T47D (cell line): Measurements from ENCODE around the gene PGRMC2.
A peak's percentile ranks its signal among the peaks of the same experiment; 100 is the strongest.

Experiments
- DNase-seq, 2 experiments: peaks; one replicate each; pipeline versions ENCODE4 v3.0.0 to v3.0.0-alpha.2; 2011 to 2012; ENCODE audit warnings: low read depth in 1 of 2, low spot score in 1 of 2
- JUND ChIP-seq: IDR thresholded peaks from 2 replicates; pipeline ENCODE4 v1.6.1; 2012; ENCODE audit warnings: low read depth
- in situ Hi-C: cut with HindIII; loops from 2 replicates; pipeline ENCODE4 v1.10.0; 2016; ENCODE audit warnings: low sequenced_read_pairs, low pct_unique_long_range_greater_than_20kb

PGRMC2 gene

DNA sequence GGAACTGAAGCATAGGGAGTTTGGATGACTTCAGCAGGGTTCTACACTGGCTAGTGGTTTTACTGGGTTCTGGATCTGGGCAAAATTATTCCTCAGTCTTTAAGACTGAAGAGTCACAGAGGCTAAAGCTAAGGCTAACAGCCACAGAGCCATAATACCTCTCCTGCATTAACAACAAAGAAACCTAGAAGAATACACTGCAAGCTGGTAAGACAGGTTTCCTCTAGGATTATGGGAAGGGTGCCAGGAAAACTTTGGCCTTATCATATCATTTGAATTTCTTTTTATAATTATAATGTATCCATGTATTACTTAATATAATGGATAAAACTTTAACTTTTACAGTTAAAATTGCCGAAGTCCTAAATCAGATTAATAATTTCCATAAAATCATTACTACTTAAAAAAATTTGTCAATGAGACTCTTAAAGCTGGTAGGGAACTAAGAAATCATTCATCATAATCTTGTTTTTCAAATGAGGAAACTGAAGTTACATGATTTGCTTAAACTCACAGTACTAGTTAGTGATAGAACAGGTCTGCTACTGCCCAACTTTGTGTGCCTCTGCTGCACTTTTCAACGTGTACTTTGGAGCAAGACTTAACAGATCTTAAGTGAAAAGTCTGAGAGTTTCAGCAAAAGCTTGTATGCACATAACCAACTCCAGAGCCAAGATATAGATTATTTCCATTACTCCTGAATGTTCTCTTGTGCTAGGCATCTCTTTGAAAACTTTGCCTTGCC, 24.2 kb upstream of the PGRMC2 start:
- no peak for TF ChIP-seq JUND
- peak in 1 of 2 experiments; percentile 26 for DNase-seq
- in situ Hi-C loops: no loop called here

- in situ Hi-C loops: no loop called here
- TF ChIP-seq JUND: no peak
- no peak for DNase-seq
Observed at GRCh38 chr4:128310266-128310697, 22.7 kb upstream of the PGRMC2 start.

GRCh38 chr4:128309585-128309984, 22.0 kb upstream of the PGRMC2 start:
- no peak for DNase-seq
- no peak for TF ChIP-seq JUND
- in situ Hi-C loops: no loop called here

GRCh38 chr4:128308986-128309385, 21.4 kb upstream of the PGRMC2 start:
- TF ChIP-seq JUND: no peak
- no peak for DNase-seq
- in situ Hi-C loops: no loop called here

DNA sequence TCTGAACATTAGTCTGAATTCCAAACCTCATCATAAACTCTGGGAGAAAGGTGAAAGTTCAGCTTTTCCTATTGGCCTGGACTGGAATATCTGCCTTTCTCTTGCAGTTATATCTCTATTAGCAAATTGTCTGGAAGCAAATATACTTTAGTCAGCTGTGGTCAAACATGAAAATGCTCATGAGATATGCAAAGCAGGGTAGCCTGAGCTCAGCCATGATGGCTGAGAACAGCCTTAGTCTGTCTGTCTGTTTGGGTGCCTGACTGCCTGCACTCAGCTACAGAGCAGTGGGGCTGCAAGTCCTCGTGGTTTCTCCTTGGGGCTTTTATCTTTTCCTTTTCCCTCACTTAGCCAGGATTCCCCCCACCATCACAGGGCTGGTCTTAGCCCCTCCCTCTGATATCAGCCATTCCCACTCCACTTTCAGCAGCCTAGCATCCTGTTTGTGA, 19.5 kb upstream of the PGRMC2 start:
- no peak for DNase-seq
- no peak for TF ChIP-seq JUND
- in situ Hi-C loops: no loop called here

GRCh38 chr4:128305942-128306341, 18.3 kb upstream of the PGRMC2 start:
- no peak for TF ChIP-seq JUND
- DNase-seq: no peak
- in situ Hi-C loops: no loop called here

DNA sequence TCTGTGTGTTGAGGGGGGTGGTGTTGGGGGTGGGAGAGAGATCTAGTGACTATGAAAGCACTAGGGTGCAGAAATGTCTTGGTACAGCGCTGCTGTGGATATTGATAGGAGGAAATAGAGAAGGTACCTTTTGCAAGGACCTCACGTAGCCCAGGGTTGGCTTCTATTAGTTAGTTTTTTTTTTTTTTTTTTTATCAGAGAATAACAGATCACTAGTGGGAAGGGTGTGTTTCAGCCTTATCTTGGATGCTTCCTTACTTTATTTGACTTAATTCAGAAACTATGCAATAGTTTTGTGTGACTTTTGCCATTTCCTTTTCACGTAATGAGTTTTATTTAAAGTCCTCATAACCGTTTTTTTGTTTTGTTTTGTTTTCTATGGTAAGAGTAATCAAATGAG, 16.4 kb upstream of the PGRMC2 start:
- DNase-seq: no peak
- in situ Hi-C loops: no loop called here
- TF ChIP-seq JUND: no peak

DNA sequence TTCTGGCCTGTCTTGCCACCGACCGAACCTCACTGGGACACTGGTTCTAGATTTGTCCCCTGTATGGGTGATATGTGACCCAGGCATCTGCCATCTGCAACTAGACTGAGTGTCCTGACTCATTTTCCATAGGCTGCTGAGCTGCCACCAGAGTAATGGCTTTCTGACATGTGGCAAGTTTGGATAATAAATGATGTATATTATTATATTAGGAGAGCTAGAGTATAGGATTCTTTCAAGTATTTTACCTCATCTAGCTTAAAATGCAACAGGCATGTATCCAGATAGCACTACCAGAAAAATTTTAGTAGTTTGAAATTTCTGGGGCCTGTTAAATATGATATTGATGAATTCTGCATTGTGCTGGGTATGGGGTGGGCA, 15.8 kb upstream of the PGRMC2 start:
- in situ Hi-C loops: no loop called here
- no peak for TF ChIP-seq JUND
- DNase-seq: no peak

DNA sequence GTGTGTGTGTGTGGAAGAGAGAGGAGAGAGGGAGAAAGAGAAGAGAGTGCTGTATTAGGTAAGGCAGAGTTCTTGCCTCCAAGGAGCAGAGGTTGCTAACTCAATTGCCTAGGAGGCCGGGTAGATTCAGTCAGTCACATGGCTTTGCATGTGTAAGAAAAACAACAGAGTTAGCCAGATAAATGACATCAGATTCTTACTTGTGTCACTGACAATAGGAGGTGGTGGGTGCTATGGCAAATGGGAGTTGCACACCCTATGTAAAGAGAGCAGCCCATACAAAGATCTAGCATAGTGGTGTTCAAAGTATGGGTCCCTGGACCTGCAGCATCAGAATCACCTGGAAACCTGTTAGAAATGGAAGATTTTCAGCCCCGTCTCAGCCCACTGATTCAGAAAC, 14.4 kb upstream of the PGRMC2 start:
- no peak for DNase-seq
- no peak for TF ChIP-seq JUND
- in situ Hi-C loops: no loop called here

DNA sequence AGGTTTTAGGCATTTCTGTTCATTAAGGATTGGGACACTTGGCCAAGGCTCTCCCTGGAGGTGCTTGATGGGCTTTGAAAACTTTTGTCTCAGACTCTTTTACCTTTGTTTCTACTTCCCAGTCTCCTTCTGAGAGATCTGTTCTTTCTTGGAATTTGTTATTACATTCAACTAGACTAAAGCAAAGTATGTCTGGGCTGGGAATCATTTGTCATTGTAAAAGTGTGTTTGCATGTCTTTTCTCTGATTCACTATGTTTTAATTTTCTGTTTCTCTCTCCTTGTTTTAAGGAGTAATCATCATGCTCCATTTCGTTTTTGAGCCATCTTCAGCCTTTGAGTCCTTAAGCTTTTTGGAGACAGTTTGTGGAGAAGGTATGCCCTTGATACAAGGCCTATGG, 12.2 kb upstream of the PGRMC2 start:
- DNase-seq: no peak
- TF ChIP-seq JUND: no peak
- in situ Hi-C loops: no loop called here

GRCh38 chr4:128298852-128299251, 11.2 kb upstream of the PGRMC2 start:
- DNase-seq: peak in 1 of 2 experiments; percentile 14
- in situ Hi-C loops: no loop called here
- no peak for TF ChIP-seq JUND

GRCh38 chr4:128298146-128298758, 10.6 kb upstream of the PGRMC2 start:
- in situ Hi-C loops: no loop called here
- no peak for TF ChIP-seq JUND
- no peak for DNase-seq

DNA sequence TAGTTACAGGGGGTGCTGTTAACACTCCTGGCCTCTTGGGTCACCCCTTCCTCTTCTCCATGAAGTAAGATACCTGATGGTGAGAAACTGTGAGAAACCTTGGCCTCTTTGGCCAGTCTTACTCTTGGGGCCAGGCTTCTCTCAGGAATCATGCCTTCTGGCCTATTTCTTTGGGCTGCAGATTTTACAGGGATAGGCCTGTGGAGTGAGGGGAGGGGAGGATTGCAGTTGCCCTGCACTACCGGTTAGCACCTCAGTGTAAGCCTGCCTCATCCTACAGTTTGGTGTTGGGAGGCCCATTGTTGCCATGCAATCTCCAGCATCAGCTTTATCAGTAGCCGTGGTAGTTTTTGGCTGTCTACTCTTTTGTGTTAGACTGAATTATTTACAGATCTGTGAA, 7.6 kb upstream of the PGRMC2 start:
- no peak for TF ChIP-seq JUND
- in situ Hi-C loops: no loop called here
- no peak for DNase-seq
